Smooth muscle cell (in vitro differentiated cells): ENCODE measurements around the gene NFYA. TPM values are rescaled to one million over a fixed set of nuclear protein-coding genes. Genes with fewer than 3 reads are reported as not detected.
A peak's percentile ranks its signal among the peaks of the same experiment; 100 is the strongest.

Source experiments
- DNase-seq: peaks from one replicate; lab custom pipeline; 2025; ENCODE audit not compliant: unreplicated experiment; lab: John Stamatoyannopoulos, UW
- H2AFZ ChIP-seq: fragments of 200-600 bp; sonication (generic); 2 replicates; pipeline ENCODE4 v1.6.0; 2016; ENCODE audit warnings: antibody characterized with exemption, low read depth, mild to moderate bottlenecking
- H3F3A ChIP-seq: fragments of 200-600 bp; sonication (generic); 2 replicates; pipeline ENCODE4 v1.6.0; 2017; ENCODE audit warnings: antibody characterized with exemption, low read depth
- H3K27ac ChIP-seq: fragments of 200-600 bp; sonication (generic); 2 replicates; pipeline ENCODE4 v1.5.1; 2016; ENCODE audit warnings: low read depth, mild to moderate bottlenecking
- H3K27me3 ChIP-seq: fragments of 200-600 bp; sonication (generic); 2 replicates; pipeline ENCODE4 v1.6.1; 2016; ENCODE audit warnings: low read depth, mild to moderate bottlenecking
- H3K36me3 ChIP-seq: fragments of 200-600 bp; sonication (generic); 2 replicates; pipeline ENCODE4 v1.5.1; 2016; ENCODE audit warnings: low read depth
- H3K4me1 ChIP-seq: fragments of 200-600 bp; sonication (generic); 2 replicates; pipeline ENCODE4 v1.5.1; 2016; ENCODE audit warnings: low read depth
- H3K4me2 ChIP-seq: fragments of 200-600 bp; sonication (generic); 2 replicates; pipeline ENCODE4 v1.6.0; 2016; ENCODE audit warnings: mild to moderate bottlenecking
- H3K4me3 ChIP-seq: fragments of 200-600 bp; sonication (generic); 2 replicates; pipeline ENCODE4 v1.5.1; 2016; ENCODE audit warnings: mild to moderate bottlenecking
- H3K79me2 ChIP-seq: fragments of 200-600 bp; sonication (generic); 2 replicates; pipeline ENCODE4 v1.6.0; 2016; ENCODE audit warnings: low read depth, mild to moderate bottlenecking
- H3K9ac ChIP-seq: fragments of 200-600 bp; sonication (generic); 2 replicates; pipeline ENCODE4 v1.6.0; 2016; ENCODE audit warnings: low read depth
- H3K9me3 ChIP-seq: fragments of 200-600 bp; sonication (generic); replicated peaks from 2 replicates; pipeline ENCODE4 v1.5.1; 2016; ENCODE audit warnings: low read depth
- H4K20me1 ChIP-seq: fragments of 200-600 bp; sonication (generic); 2 replicates; pipeline ENCODE4 v1.6.0; 2016; ENCODE audit warnings: low read depth
- WGBS: methylation state at CpG from one replicate; pipeline ENCODE4 v1.1.7; 2016; ENCODE audit warnings: low lambda C conversion rate; 5-methylcytosine and 5-hydroxymethylcytosine counted together
- polyA plus RNA-seq: library from polyadenylated mRNA; unstranded; fragments of >200 nt; fragmentation: Nextera tagmentation; extraction: Ambion mirVana; gene quantifications from 2 replicates; pipeline ENCODE4 v1.2.1, GENCODE V29; 2016
- total RNA-seq: library from RNA; depleted of rRNA; stranded (reverse); fragments of >200 nt; gene quantifications from 2 replicates; pipeline ENCODE4 v1.2.3, GENCODE V29; 2014
- TF ChIP-seq, protein P1 (sequence below): fragments of 200-600 bp; sonication (generic); IDR thresholded peaks from 2 replicates; pipeline ENCODE4 v1.5.1; 2017; ENCODE audit warnings: borderline replicate concordance, mild to moderate bottlenecking, antibody characterized with exemption; ENCODE audit not compliant: insufficient read depth, poor library complexity, severe bottlenecking

The NFYA gene
- total and polyA plus RNA-seq, 2 experiments from 2014 or later = 22.4 to 40.2 TPM

DNA sequence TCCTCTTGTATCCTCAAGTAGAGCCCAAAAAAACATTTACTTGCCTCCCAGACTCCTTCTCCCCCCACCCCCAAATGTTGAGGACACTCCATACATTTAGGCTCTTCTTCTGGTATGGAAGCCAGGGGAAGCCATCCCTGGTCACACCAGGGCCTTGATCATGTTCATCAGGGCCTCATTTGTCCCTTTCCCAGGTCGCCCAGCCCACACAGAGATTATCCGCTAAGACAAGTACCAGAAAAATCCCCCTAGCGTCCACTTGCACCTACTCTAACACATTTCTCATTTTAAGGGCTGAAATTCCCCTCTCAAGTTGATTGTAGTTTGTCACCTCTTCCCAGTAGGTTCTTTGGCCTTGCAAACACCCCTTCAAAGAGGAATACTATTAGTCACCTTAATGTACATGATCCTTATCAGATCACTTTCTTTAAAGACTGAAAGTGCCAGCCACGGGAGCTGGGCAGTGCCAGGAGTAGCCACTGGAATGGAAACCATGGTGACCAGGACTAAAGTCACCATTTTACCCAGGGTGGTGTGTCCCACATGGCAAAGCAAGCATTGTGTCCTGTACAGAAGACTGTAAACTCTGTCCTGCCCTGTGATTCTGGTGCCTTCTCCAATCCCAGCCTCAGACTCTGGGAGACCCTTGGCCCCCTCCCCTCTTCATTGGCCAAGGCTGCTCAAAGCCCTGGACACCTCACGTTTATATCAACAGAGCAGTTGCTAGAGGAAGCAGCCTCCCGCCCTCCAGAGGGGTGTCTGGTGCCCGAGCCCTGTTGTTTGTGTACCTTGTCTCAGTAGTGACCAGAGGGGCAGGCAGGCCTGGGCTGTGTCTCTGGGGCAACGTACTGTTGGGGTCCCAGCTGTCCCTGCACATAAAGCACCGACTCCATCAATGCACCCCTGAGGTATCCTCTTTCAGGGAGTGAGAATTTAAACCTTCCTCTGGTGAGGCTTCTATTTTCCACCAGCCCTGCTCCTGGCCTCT is 24.7 kb upstream of the NFYA start:
- no peaks in the 10 kb centered on the region for H3K9me3 ChIP-seq
- 87% methylated on average over 9 of the region's 9 CpGs for WGBS

DNA sequence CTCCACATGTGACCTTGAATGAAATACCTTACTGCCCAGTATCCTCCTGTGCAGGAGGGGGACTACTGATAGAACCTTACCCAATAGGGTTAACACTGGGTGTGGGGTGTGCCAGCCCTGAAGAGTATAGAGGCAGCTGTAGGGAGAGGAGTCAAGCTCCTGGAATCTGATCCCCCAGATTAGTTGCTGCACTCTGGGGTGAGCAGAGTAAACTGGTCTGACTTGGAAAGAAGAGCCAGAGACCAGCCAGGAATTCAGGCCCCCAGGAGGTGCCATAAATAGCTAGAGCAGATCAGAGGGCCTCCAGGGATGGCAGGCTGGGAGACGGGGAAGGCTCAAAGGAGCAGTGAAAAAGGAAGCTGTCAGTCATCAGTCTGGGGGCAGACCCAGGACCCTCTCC is 23.3 kb upstream of the NFYA start:
- TF ChIP-seq, protein P1, sequence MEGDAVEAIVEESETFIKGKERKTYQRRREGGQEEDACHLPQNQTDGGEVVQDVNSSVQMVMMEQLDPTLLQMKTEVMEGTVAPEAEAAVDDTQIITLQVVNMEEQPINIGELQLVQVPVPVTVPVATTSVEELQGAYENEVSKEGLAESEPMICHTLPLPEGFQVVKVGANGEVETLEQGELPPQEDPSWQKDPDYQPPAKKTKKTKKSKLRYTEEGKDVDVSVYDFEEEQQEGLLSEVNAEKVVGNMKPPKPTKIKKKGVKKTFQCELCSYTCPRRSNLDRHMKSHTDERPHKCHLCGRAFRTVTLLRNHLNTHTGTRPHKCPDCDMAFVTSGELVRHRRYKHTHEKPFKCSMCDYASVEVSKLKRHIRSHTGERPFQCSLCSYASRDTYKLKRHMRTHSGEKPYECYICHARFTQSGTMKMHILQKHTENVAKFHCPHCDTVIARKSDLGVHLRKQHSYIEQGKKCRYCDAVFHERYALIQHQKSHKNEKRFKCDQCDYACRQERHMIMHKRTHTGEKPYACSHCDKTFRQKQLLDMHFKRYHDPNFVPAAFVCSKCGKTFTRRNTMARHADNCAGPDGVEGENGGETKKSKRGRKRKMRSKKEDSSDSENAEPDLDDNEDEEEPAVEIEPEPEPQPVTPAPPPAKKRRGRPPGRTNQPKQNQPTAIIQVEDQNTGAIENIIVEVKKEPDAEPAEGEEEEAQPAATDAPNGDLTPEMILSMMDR = no peak
- Histone ChIP-seq H3K4me1 (peaks cover 10% of the 10 kb centered on the region), H3K27ac (no peak overlapping the region)

More for the DNA sequence above, 24.7 kb upstream of the NFYA start:
- Histone ChIP-seq H3K9ac (no peak overlapping the region), H3K4me2 (no peak overlapping the region), H3K79me2 (no peaks in the 10 kb centered on the region), H3K4me3 (no peak overlapping the region), H3K4me1 (peaks cover 5% of the 10 kb centered on the region), H3F3A (peaks cover 3% of the 10 kb centered on the region), H4K20me1 (no peaks in the 10 kb centered on the region), H3K27me3 (no peaks in the 10 kb centered on the region), H3K36me3 (no peaks in the 10 kb centered on the region), H2AFZ (no peak overlapping the region), H3K27ac (no peak overlapping the region)
- TF ChIP-seq, protein P1 = no peak
- DNase-seq = no peak

DNA sequence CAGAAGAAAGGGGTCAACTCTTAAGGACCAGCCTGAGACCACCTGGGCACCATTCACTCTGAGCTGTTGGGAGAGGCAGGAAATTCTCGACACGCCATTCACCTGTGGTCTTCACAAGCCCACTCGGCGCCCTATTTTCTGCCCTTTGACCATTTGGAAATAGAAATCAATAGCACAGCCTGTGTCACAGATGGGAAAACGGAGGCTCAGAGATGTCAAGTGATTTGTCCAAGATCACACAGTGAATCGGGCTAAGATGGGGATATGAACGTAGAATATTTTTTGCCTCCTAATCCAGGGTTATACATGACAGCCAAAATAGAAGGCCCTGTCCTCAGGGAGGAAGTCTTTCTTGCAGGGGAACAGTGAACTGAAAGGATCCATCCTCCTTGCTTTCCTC is 22.8 kb upstream of the NFYA start:
- peaks cover 3% of the 10 kb centered on the region for H3F3A ChIP-seq
- no peak overlapping the region for H2AFZ ChIP-seq
- H3K27me3 ChIP-seq = no peaks in the 10 kb centered on the region
- H3K9ac ChIP-seq = no peak overlapping the region
- H4K20me1 ChIP-seq = no peaks in the 10 kb centered on the region
- DNase-seq = no peak
- H3K4me1 ChIP-seq = peaks cover 10% of the 10 kb centered on the region
- TF ChIP-seq, protein P1 = no peak
- H3K4me3 ChIP-seq = no peak overlapping the region
- H3K4me2 ChIP-seq = peak overlapping the region; percentile 41
- no peak overlapping the region for H3K27ac ChIP-seq
- H3K9me3 ChIP-seq = no peaks in the 10 kb centered on the region
- WGBS = 85% methylated on average over 7 of the region's 7 CpGs
- no peaks in the 10 kb centered on the region for H3K36me3 ChIP-seq
- no peaks in the 10 kb centered on the region for H3K79me2 ChIP-seq

More for the DNA sequence above, 23.3 kb upstream of the NFYA start:
- H3K4me2 ChIP-seq = peak overlapping the region; percentile 41
- 31% methylated on average over 1 of the region's 1 CpG for WGBS
- H3K4me3 ChIP-seq = no peak overlapping the region
- no peak overlapping the region for H3K9ac ChIP-seq
- peaks cover 3% of the 10 kb centered on the region for H3F3A ChIP-seq
- H2AFZ ChIP-seq = no peak overlapping the region
- no peak for DNase-seq
- H4K20me1 ChIP-seq = no peaks in the 10 kb centered on the region
- no peaks in the 10 kb centered on the region for H3K36me3 ChIP-seq
- no peaks in the 10 kb centered on the region for H3K27me3 ChIP-seq
- no peaks in the 10 kb centered on the region for H3K79me2 ChIP-seq
- no peaks in the 10 kb centered on the region for H3K9me3 ChIP-seq
